GM19099 (cell line): ENCODE measurements around the gene GRAPL.
"Not testable (repeated sequence)": the region's sequence is repeated elsewhere in the genome, so short reads cannot be mapped to it uniquely, and the experiment has no call there.

Experiments
- POLR2A ChIP-seq: IDR thresholded peaks from 3 replicates; pipeline ENCODE4 v1.6.1; 2011; ENCODE audit warnings: low read depth; ENCODE audit not compliant: insufficient read length; ENCODE audit errors: extremely low read depth

GRAPL gene

DNA sequence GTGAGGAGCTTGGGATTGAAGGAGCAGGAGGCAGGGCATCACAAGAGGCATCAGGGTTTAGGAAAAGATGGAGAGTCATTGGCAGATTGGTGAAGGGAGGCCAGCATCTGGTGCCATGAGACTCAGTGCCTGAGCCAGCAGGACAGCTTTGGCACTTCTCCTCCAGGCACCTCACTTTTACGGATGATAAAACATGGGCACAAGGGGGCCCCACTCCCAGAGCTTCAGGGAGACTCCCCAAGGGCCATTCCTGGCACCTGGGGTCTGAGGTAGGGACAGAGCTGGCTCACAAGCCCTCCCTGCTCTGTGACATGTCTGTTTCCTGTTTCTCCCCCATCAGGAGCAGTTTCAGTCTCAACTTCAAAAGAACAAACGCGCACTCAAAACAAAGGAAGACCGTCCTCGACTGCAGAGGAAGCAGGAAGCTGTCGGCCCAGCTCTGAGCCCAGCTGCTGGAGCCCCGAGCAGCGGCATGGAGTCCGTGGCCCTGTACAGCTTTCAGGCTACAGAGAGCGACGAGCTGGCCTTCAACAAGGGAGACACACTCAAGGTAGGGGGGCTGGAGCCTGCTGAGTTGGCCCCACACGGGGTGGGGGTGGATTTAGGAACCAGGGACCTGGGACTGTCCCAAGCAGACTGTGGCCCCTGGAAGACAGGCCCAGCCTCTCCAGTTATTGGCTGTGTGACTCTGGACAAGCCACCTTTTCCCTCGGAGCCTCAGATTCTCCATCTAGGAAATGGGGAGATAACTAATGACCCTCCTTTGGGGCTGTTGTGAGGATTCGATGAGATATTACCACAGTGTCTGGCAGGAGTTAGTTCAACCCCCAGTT is at the start of gene GRAPL:
Gene GRAPL (plus strand): TSS at position 442 of the 833 bp plus-strand sequence. CDS start 31 bp downstream, at position 473.
- TF ChIP-seq POLR2A, result not testable (repeated sequence)
